ENCODE results near the gene FMR1. TPM values are rescaled to one million over a fixed set of nuclear protein-coding genes. Genes with fewer than 3 reads are reported as not detected.

Gene FMR1
- total and polyA plus RNA-seq, 8 donors, result 35.2 to 93.3 (median 77.9) TPM

DNA sequence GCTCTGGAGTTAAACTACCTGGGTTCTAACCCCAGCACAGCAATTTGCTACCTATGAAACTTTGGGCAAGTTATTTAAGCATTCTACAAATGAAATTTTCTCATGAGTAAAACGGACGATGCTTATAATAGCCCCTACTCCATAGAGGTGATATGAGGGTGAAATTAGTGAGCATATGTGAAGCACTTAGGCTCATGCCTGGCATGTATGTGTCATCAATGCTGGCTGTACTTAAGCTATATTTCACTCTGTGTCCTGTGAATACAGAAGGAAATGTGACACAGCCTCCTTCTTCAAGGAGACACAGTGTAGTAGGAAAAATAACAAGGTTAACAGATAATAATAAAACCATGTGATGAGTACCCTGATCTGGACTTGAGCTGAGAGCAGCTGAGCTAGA lies 49.0 kb downstream of the FMR1 start:
- Histone ChIP-seq H3K9me3 (no peaks in the 10 kb centered on the region), H3K27ac (no peak overlapping the region), H3K4me1 (no peaks in the 10 kb centered on the region), H3K27me3 (no peaks in the 10 kb centered on the region), H3K36me3 (no peaks in the 10 kb centered on the region), H3K4me3 (no peak overlapping the region)
- ATAC-seq, result no peak
- intact Hi-C loops (cut with DNase I), result no loop called here
- DNase-seq, result no peak
- TF ChIP-seq, protein P1, sequence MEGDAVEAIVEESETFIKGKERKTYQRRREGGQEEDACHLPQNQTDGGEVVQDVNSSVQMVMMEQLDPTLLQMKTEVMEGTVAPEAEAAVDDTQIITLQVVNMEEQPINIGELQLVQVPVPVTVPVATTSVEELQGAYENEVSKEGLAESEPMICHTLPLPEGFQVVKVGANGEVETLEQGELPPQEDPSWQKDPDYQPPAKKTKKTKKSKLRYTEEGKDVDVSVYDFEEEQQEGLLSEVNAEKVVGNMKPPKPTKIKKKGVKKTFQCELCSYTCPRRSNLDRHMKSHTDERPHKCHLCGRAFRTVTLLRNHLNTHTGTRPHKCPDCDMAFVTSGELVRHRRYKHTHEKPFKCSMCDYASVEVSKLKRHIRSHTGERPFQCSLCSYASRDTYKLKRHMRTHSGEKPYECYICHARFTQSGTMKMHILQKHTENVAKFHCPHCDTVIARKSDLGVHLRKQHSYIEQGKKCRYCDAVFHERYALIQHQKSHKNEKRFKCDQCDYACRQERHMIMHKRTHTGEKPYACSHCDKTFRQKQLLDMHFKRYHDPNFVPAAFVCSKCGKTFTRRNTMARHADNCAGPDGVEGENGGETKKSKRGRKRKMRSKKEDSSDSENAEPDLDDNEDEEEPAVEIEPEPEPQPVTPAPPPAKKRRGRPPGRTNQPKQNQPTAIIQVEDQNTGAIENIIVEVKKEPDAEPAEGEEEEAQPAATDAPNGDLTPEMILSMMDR (IDR thresholded peaks at IDR 0.05), result no peak

GRCh38 chrX:147962476-147962875 lies 50.8 kb downstream of the FMR1 start:
- H3K4me3 ChIP-seq, result no peak overlapping the region
- H3K27ac ChIP-seq, result no peak overlapping the region
- no peaks in the 10 kb centered on the region for H3K36me3 ChIP-seq
- H3K4me1 ChIP-seq, result no peaks in the 10 kb centered on the region
- no peaks in the 10 kb centered on the region for H3K9me3 ChIP-seq
- intact Hi-C loops (cut with DNase I), result no loop called here
- TF ChIP-seq, protein P1 (IDR thresholded peaks at IDR 0.05), result no peak
- no peaks in the 10 kb centered on the region for H3K27me3 ChIP-seq
- ATAC-seq (no peak), DNase-seq (no peak)

DNA sequence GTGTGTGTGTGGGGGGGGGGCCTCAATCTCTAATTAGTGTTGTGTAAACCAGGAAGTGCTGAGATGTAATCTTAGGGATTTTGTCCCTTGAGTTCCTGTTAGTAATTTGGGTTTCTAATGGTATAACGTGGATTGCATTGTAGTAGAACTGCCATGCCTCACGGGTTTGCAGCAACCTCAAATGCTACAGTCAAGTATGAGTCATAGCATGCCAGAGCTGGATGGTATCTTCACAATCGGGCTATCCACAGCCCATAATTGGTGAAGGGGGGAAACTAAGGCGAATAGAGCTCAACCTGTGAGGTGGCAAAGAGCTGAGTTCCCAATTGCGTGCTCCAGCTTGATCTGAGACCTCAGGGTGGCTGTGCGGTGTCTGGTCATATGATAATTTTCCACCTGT lies 67.2 kb downstream of the FMR1 start:
- Histone ChIP-seq H3K27me3 (no peaks in the 10 kb centered on the region), H3K9me3 (no peaks in the 10 kb centered on the region), H3K36me3 (no peaks in the 10 kb centered on the region), H3K4me3 (no peak overlapping the region), H3K27ac (no peak overlapping the region), H3K4me1 (no peaks in the 10 kb centered on the region)
- TF ChIP-seq, protein P1 (IDR thresholded peaks at IDR 0.05), result no peak
- DNase-seq (no peak), ATAC-seq (no peak)
- intact Hi-C loops (cut with DNase I), result no loop called here

GRCh38 chrX:147981038-147981752 lies 69.5 kb downstream of the FMR1 start, which contains the start of gene FMR1NB:
TSS of gene FMR1NB (plus strand) at chrX:147981337. CDS start at chrX:147981403, 66 bp downstream.
- TF ChIP-seq, protein P1 (IDR thresholded peaks at IDR 0.05), result no peak

More at GRCh38 chrX:147981038-147981752, 69.5 kb downstream of the FMR1 start, which contains the start of gene FMR1NB:
- intact Hi-C loops (cut with DNase I), result no loop called here
- Histone ChIP-seq H3K4me1 (no peaks in the 10 kb centered on the region), H3K27me3 (no peaks in the 10 kb centered on the region), H3K4me3 (no peak within 1 kb of the TSS), H3K36me3 (no peaks in the 10 kb centered on the region), H3K9me3 (no peaks in the 10 kb centered on the region), H3K27ac (no peak within 1 kb of the TSS)
- no peak for ATAC-seq
- no peak for DNase-seq

Other genes with a start within 250 kb of the FMR1 start
- not detected for gene FMR1NB, start 69.4 kb downstream of the FMR1 start, total RNA-seq
- gene FMR1NB, start 69.4 kb downstream of the FMR1 start, polyA plus RNA-seq (ENCODE audit: insufficient read length in 6 of 6), result under 1 TPM in 2 of 6 donors, not detected in 4; 0.16 to 0.32 TPM

Measured in left lung (tissue), 10 donors.